GM21619 (cell line): ENCODE results near the gene MX2.

Source experiments
- ATAC-seq: cut with Tn5 transposase; IDR thresholded peaks from one replicate; pipeline ENCODE4 v1.9.1; 2021; ENCODE audit not compliant: unreplicated experiment

MX2 gene

GRCh38 chr21:41381731-41382130 lies 19.9 kb downstream of the MX2 start:
- no peak for ATAC-seq

- ATAC-seq = no peak
Observed at GRCh38 chr21:41387042-41387819, 25.4 kb downstream of the MX2 start.

- no peak for ATAC-seq
Observed at GRCh38 chr21:41387824-41388223, 26.0 kb downstream of the MX2 start.

GRCh38 chr21:41388259-41388658 lies 26.4 kb downstream of the MX2 start:
- no peak for ATAC-seq

- no peak for ATAC-seq
Observed at GRCh38 chr21:41390043-41390639, 28.3 kb downstream of the MX2 start.

GRCh38 chr21:41393876-41394465 lies 32.1 kb downstream of the MX2 start:
- ATAC-seq = no peak

- no peak for ATAC-seq
Observed at GRCh38 chr21:41396558-41397075, 34.8 kb downstream of the MX2 start.

- no peak for ATAC-seq
Observed at GRCh38 chr21:41397471-41397891, 35.7 kb downstream of the MX2 start.

- no peak for ATAC-seq
Observed at GRCh38 chr21:41398251-41398650, 36.4 kb downstream of the MX2 start.

- ATAC-seq = no peak
Observed at GRCh38 chr21:41398831-41399230, 37.0 kb downstream of the MX2 start.

- no peak for ATAC-seq
Observed at GRCh38 chr21:41399246-41399800, 37.5 kb downstream of the MX2 start.

- no peak for ATAC-seq
Observed at GRCh38 chr21:41402231-41402630, 40.4 kb downstream of the MX2 start.

- ATAC-seq = no peak
Observed at GRCh38 chr21:41402796-41403195, 41.0 kb downstream of the MX2 start.

- no peak for ATAC-seq
Observed at GRCh38 chr21:41403331-41403730, 41.5 kb downstream of the MX2 start.

GRCh38 chr21:41403966-41404365 lies 42.1 kb downstream of the MX2 start:
- ATAC-seq = no peak

GRCh38 chr21:41405321-41405720 lies 43.5 kb downstream of the MX2 start:
- ATAC-seq = no peak

- ATAC-seq = no peak
Observed at GRCh38 chr21:41406340-41406739, 44.5 kb downstream of the MX2 start.

- no peak for ATAC-seq
Observed at GRCh38 chr21:41407541-41408460, 46.0 kb downstream of the MX2 start.

GRCh38 chr21:41410361-41410760 lies 48.5 kb downstream of the MX2 start:
- ATAC-seq = no peak

- ATAC-seq = no peak
Observed at GRCh38 chr21:41410767-41411448, 49.1 kb downstream of the MX2 start.
